AG04449 (cell line): ENCODE results near the gene UTF1.
"Not testable (repeated sequence)": the region's sequence is repeated elsewhere in the genome, so short reads cannot be mapped to it uniquely, and the experiment has no call there.

Source experiments
- CTCF ChIA-PET: fragments of 350-600 bp; formaldehyde crosslinking; extraction: SDS; loops from one replicate; lab custom pipeline; 2021; ENCODE audit warnings: antibody characterized with exemption; lab: Yijun Ruan, JAX
- POLR2A ChIA-PET: fragments of 400-600, 350-600 bp; formaldehyde crosslinking; extraction: SDS; loops from one replicate; lab custom pipeline; 2020; ENCODE audit warnings: antibody characterized with exemption, inconsistent platforms; lab: Yijun Ruan, JAX
- DNase-seq: peaks from one replicate; pipeline ENCODE4 v3.0.0-alpha.2; 2010; ENCODE audit warnings: low read depth, low spot score
- H3K4me3 ChIP-seq: 2 replicates; pipeline ENCODE4 v1.5.1; 2011; ENCODE audit warnings: low read depth, mild to moderate bottlenecking, control low read depth, low read length
- TF ChIP-seq, protein P1 (sequence below): IDR thresholded peaks from one replicate; pipeline ENCODE4 v1.5.1; 2011; ENCODE audit warnings: mild to moderate bottlenecking, moderate library complexity, low read length, control low read depth, inconsistent platforms; ENCODE audit not compliant: insufficient read depth; ENCODE audit errors: missing control alignments

The UTF1 gene

DNA sequence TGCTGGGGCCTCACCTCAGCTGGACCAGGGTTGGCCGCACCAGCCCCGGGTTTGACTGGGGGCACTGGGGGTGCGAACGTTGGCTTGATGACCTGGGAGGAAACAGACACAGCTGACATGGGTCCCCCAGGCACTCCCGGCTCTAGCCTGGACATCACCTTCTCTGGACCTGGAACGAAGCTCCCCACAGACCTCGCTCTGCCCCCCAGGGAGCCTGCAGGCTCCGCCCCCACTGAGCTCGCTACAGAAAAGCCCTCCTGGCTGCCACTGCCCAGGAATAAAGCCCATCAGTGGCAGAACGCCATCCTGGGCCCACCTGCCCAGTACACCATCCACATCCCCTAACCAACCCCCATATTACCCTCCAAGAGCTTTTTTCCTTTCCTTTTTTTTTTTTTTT lies 33.7 kb downstream of the UTF1 start:
- POLR2A ChIA-PET: interaction anchor here (1.2 kb wide), 1 partner anchor 14 kb away, joined by 4 read pairs; no protein-coding TSS in a partner anchor
- TF ChIP-seq, protein P1, sequence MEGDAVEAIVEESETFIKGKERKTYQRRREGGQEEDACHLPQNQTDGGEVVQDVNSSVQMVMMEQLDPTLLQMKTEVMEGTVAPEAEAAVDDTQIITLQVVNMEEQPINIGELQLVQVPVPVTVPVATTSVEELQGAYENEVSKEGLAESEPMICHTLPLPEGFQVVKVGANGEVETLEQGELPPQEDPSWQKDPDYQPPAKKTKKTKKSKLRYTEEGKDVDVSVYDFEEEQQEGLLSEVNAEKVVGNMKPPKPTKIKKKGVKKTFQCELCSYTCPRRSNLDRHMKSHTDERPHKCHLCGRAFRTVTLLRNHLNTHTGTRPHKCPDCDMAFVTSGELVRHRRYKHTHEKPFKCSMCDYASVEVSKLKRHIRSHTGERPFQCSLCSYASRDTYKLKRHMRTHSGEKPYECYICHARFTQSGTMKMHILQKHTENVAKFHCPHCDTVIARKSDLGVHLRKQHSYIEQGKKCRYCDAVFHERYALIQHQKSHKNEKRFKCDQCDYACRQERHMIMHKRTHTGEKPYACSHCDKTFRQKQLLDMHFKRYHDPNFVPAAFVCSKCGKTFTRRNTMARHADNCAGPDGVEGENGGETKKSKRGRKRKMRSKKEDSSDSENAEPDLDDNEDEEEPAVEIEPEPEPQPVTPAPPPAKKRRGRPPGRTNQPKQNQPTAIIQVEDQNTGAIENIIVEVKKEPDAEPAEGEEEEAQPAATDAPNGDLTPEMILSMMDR: no peak
- H3K4me3 ChIP-seq: no peak overlapping the region
- CTCF ChIA-PET: interaction anchor here (1.2 to 1.7 kb wide), 2 partner anchors 44 to 120 kb away, joined by 3 to 7 read pairs; no protein-coding TSS in a partner anchor
- DNase-seq: no peak

DNA sequence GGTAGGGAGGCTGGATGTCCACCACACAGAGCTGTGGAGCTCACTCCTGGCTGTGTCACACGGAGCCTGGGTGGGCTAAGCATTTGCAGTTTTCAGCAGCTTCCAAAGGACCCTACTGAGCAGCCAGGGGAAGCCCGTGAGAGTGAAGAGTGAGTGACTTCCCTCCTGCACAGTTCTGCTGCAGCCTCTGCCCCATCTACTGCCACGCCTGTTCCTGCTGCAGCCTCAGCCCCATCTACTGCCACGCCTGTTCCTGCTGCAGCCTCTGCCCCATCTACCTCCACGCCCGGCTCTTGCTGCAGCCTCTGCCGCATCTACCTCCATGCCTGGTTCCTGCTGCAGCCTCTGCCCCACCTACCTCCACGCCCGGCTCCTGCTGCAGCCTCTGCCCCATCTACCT lies 34.4 kb downstream of the UTF1 start:
- no peak overlapping the region for H3K4me3 ChIP-seq
- no peak for DNase-seq
- TF ChIP-seq, protein P1: no peak
- CTCF ChIA-PET: interaction anchor here (1.2 kb wide), 1 partner anchor 121 kb away, joined by 3 read pairs; no protein-coding TSS in a partner anchor
- POLR2A ChIA-PET: interaction anchor here (0.6 to 1.2 kb wide), 2 partner anchors 14 to 59 kb away, joined by 4 read pairs; no protein-coding TSS in a partner anchor

DNA sequence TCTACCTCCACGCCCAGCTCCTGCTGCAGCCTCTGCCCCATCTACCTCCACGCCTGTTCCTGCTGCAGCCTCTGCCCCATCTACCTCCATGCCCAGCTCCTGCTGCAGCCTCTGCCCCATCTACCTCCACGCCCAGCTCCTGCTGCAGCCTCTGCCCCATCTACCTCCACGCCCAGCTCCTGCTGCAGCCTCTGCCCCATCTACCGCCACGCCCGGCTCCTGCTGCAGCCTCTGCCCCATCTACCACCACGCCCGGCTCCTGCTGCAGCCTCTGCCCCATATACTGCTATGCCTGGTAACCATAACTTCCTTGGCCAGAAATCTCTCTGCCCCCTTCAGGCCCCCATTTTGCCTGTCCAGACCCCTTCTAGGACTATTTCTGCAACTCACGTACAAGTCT lies 35.0 kb downstream of the UTF1 start:
- H3K4me3 ChIP-seq, DNase-seq, CTCF ChIA-PET: not testable (repeated sequence)
- POLR2A ChIA-PET: interaction anchor here (1.2 kb wide), 1 partner anchor 13 kb away, joined by 4 read pairs; no protein-coding TSS in a partner anchor

DNA sequence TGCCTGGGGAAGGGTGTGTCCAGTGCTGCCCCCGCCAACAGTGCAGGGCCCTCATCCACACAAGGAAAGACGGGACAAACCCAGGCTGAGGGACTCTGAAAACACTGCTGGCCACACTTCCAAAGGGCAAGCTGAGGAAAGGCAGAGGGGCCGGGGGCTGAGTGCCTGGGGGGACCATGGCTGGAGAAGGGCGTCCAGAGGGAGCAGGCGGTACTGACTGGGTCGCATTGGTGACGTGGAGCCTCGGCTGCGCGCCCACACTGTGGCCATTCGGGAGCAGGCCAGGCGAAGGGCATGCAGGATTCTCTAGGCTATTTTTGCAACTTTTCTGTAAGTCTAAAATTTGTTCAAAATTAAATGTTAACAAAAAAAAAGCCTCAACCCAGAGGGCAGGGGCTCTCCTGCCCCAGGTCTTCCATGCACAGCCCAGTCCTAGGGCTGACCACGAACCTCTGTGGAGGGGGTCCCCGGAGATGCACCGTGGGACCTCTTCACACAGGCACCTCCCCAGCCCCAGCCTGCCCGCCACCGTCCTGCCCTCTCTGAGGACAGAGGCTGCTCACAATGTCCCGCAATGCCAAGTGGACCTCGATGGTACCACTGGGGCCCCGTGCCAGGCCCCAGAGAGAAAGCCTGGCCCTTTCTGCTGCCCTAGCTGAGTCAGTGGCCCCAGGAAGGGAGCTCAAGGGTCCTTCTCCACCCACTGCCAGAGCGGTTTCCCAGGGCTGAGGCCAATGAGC lies 36.2 kb downstream of the UTF1 start:
- TF ChIP-seq, protein P1: no peak
- H3K4me3 ChIP-seq: no peak overlapping the region
- POLR2A ChIA-PET: no interaction called here
- CTCF ChIA-PET: interaction anchor here (0.5 to 1.7 kb wide), 2 partner anchors 9 to 41 kb away, joined by 3 to 5 read pairs; no protein-coding TSS in a partner anchor
- no peak for DNase-seq

DNA sequence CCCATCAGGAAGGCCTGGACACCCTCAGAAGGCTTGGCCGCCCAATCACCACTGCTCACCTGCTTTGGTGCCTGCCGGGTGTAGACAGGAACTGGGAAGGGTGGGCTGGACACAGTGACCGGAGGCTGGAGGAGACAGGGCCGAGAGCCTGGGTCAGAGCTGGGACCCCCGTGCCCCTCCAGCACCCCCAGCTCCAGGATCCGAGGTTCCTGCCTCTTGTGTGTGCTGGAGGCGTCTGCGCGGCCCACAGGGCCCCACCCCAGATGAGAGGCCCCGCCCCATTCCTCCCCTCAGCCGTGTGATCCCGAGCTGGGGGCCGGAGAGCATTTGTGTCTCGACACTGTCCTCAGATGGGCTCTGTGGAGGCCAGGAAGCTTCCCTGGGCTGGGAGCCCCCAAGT lies 37.3 kb downstream of the UTF1 start:
- no peak for DNase-seq
- TF ChIP-seq, protein P1: no peak
- ChIA-PET CTCF (interaction anchor here (0.8 to 1.7 kb wide), 2 partner anchors 10 to 40 kb away, joined by 3 to 5 read pairs; no protein-coding TSS in a partner anchor), POLR2A (no interaction called here)
- no peak overlapping the region for H3K4me3 ChIP-seq

DNA sequence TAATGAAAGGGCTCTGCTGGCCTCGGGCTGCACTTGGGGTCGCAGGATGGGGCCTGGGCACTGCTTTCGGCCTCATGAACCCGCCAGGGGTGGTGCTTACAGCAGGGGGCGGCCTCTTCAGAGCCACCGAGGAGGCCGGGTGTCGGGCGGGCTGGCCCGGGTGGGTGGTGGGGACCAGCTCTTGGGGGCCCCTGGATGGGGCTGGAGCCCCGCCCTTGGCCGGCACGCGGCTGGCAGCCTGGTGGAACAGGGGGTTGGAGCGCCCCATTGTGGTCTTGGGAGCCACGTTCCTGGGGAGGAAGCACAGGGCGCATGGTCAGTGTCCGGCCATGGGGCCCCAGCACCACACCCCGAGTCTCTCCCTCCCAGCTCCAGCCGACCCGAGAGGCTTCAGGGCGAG lies 37.8 kb downstream of the UTF1 start:
- TF ChIP-seq, protein P1: no peak
- H3K4me3 ChIP-seq: no peak overlapping the region
- DNase-seq: no peak
- POLR2A ChIA-PET: no interaction called here
- CTCF ChIA-PET: interaction anchor here (1.7 kb wide), 1 partner anchor 39 kb away, joined by 5 read pairs; no protein-coding TSS in a partner anchor
